H9 (cell line): ENCODE results near the gene ANKHD1. TPM values are rescaled to one million over a fixed set of nuclear protein-coding genes. Genes with fewer than 3 reads are reported as not detected.

Experiments
- DNase-seq: peaks from one replicate; pipeline ENCODE4 v3.0.0-alpha.2; 2017
- H2AFZ ChIP-seq: one replicate; pipeline ENCODE4 v1.6.1; 2013; ENCODE audit warnings: mild to moderate bottlenecking, low read length, control low read depth, moderate library complexity
- H2AK5ac ChIP-seq: 2 replicates; pipeline ENCODE4 v1.6.1; 2013; ENCODE audit warnings: low read length, control low read depth, mixed read lengths; ENCODE audit not compliant: insufficient read length
- H2BK120ac ChIP-seq: one replicate; pipeline ENCODE4 v1.6.1; 2013; ENCODE audit warnings: low read depth, mild to moderate bottlenecking, low read length, control low read depth, inconsistent platforms; ENCODE audit not compliant: poor library complexity, severe bottlenecking
- H2BK12ac ChIP-seq: 2 replicates; pipeline ENCODE4 v1.6.1; 2013; ENCODE audit warnings: low read length, control low read depth, mixed read lengths, low read depth; ENCODE audit not compliant: insufficient read length
- H2BK15ac ChIP-seq: 2 replicates; pipeline ENCODE4 v1.6.1; 2013; ENCODE audit warnings: low read depth, low read length, control low read depth
- H2BK20ac ChIP-seq: one replicate; pipeline ENCODE4 v1.6.1; 2013; ENCODE audit warnings: low read depth, mild to moderate bottlenecking, low read length, control low read depth, inconsistent platforms; ENCODE audit not compliant: poor library complexity, severe bottlenecking
- H2BK5ac ChIP-seq: 2 replicates; pipeline ENCODE4 v1.6.1; 2013; ENCODE audit warnings: low read length, control low read depth, mixed read lengths; ENCODE audit not compliant: insufficient read length
- H3K14ac ChIP-seq: 2 replicates; pipeline ENCODE4 v1.6.1; 2013; ENCODE audit warnings: low read length, control low read depth; ENCODE audit not compliant: insufficient read depth
- H3K18ac ChIP-seq: 2 replicates; pipeline ENCODE4 v1.6.1; 2013; ENCODE audit warnings: low read depth, mild to moderate bottlenecking, mixed read lengths, low read length, control low read depth; ENCODE audit not compliant: insufficient read length
- H3K23ac ChIP-seq: 2 replicates; pipeline ENCODE4 v1.6.1; 2013; ENCODE audit warnings: low read length, control low read depth, mixed read lengths, low read depth; ENCODE audit not compliant: insufficient read length
- H3K23me2 ChIP-seq: 2 replicates; pipeline ENCODE4 v1.6.1; 2013; ENCODE audit warnings: low read depth, mild to moderate bottlenecking, mixed read lengths, low read length, control low read depth; ENCODE audit not compliant: insufficient read length, poor library complexity, severe bottlenecking
- H3K27ac ChIP-seq: 2 replicates; pipeline ENCODE4 v1.5.1; 2013; ENCODE audit warnings: low read length, control low read depth, mixed read lengths, low read depth; ENCODE audit not compliant: insufficient read length
- H3K27me3 ChIP-seq: 2 replicates; pipeline ENCODE4 v1.6.1; 2013; ENCODE audit warnings: low read length, control low read depth, inconsistent platforms; ENCODE audit not compliant: insufficient read depth
- H3K4ac ChIP-seq: 2 replicates; pipeline ENCODE4 v1.6.1; 2013; ENCODE audit warnings: low read depth, mild to moderate bottlenecking, control low read depth, inconsistent platforms, low read length, moderate library complexity
- H3K4me1 ChIP-seq: 2 replicates; pipeline ENCODE4 v1.6.1; 2013; ENCODE audit warnings: low read length, control low read depth, inconsistent platforms; ENCODE audit not compliant: insufficient read depth
- H3K4me2 ChIP-seq: 2 replicates; pipeline ENCODE4 v1.6.1; 2013; ENCODE audit warnings: low read length, control low read depth, mixed read lengths; ENCODE audit not compliant: insufficient read length, insufficient read depth
- H3K56ac ChIP-seq: 2 replicates; pipeline ENCODE4 v1.6.1; 2013; ENCODE audit warnings: low read depth, mild to moderate bottlenecking, mixed read lengths, low read length, control low read depth; ENCODE audit not compliant: insufficient read length
- H3K79me1 ChIP-seq: 2 replicates; pipeline ENCODE4 v1.6.1; 2013; ENCODE audit warnings: low read depth, mild to moderate bottlenecking, moderate library complexity, low read length, control low read depth, inconsistent platforms; ENCODE audit not compliant: insufficient read depth, poor library complexity, severe bottlenecking
- H3K79me2 ChIP-seq: 2 replicates; pipeline ENCODE4 v1.6.1; 2013; ENCODE audit warnings: low read length, control low read depth, inconsistent platforms; ENCODE audit not compliant: insufficient read depth
- H3K9ac ChIP-seq: 2 replicates; pipeline ENCODE4 v1.6.1; 2013; ENCODE audit warnings: low read length, control low read depth, mixed read lengths; ENCODE audit not compliant: insufficient read length; ENCODE audit errors: extremely low read depth
- H3K9me3 ChIP-seq: one replicate; pipeline ENCODE4 v1.6.1; 2013; ENCODE audit warnings: low read depth, low read length, inconsistent platforms; ENCODE audit not compliant: control insufficient read depth
- H3T11ph ChIP-seq: one replicate; pipeline ENCODE4 v1.6.1; 2013; ENCODE audit warnings: mild to moderate bottlenecking, low read length, control low read depth, inconsistent platforms
- H4K20me1 ChIP-seq: one replicate; pipeline ENCODE4 v1.6.1; 2013; ENCODE audit not compliant: control insufficient read depth, insufficient read length, insufficient read depth
- H4K5ac ChIP-seq: 2 replicates; pipeline ENCODE4 v1.6.1; 2013; ENCODE audit warnings: low read depth, mild to moderate bottlenecking, mixed read lengths, low read length, control low read depth; ENCODE audit not compliant: insufficient read length
- H4K8ac ChIP-seq: replicated peaks from 2 replicates; pipeline ENCODE4 v1.6.1; 2013; ENCODE audit warnings: low read length, control low read depth, mixed read lengths, low read depth; ENCODE audit not compliant: insufficient read length
- H4K91ac ChIP-seq: 2 replicates; pipeline ENCODE4 v1.6.1; 2013; ENCODE audit warnings: low read depth, mild to moderate bottlenecking, moderate library complexity, mixed read lengths, low read length, control low read depth; ENCODE audit not compliant: insufficient read length
- H3K27ac Mint-ChIP-seq, 3 experiments: 2 replicates in 2 of 3; 3 replicates in 1 of 3; pipeline ENCODE4 v1.8.0; 2020 to 2021; ENCODE audit warnings: mixed read lengths in 3 of 3, mild to moderate bottlenecking in 1 of 3, moderate library complexity in 1 of 3
- H3K27me3 Mint-ChIP-seq: 2 replicates; pipeline ENCODE4 v1.8.0; 2021; ENCODE audit warnings: low read depth, mild to moderate bottlenecking, moderate library complexity, mixed read lengths
- H3K36me3 Mint-ChIP-seq, 3 experiments: 2 replicates in 2 of 3; 3 replicates in 1 of 3; pipeline ENCODE4 v1.8.0; 2020 to 2021; ENCODE audit warnings: low read depth in 3 of 3, mixed read lengths in 3 of 3; ENCODE audit not compliant: insufficient read depth in 1 of 3
- H3K4me1 Mint-ChIP-seq, 2 experiments: 2 replicates each; pipeline ENCODE4 v1.8.0; 2020; ENCODE audit warnings: mixed read lengths in 2 of 2
- H3K4me3 Mint-ChIP-seq, 2 experiments: 2 replicates in 1 of 2; 3 replicates in 1 of 2; pipeline ENCODE4 v1.8.0; 2020 to 2021; ENCODE audit warnings: mild to moderate bottlenecking in 2 of 2, mixed read lengths in 2 of 2, moderate library complexity in 1 of 2
- H3K9me3 Mint-ChIP-seq, 2 experiments: 2 replicates in 1 of 2; 3 replicates in 1 of 2; pipeline ENCODE4 v1.8.0; 2020; ENCODE audit warnings: mild to moderate bottlenecking in 2 of 2, mixed read lengths in 2 of 2, moderate library complexity in 1 of 2
- WGBS: extraction: QIAGEN DNeasy Blood & Tissue Kit; methylation state at CpG from one replicate; pipeline ENCODE4 v1.1.7; 2013; ENCODE audit warnings: missing lambda C conversion rate, low lambda C conversion rate, mixed read lengths; ENCODE audit not compliant: insufficient read length; ENCODE audit errors: extremely low coverage; 5-methylcytosine and 5-hydroxymethylcytosine counted together
- total RNA-seq: library from RNA; stranded (reverse); gene quantifications from 2 replicates; pipeline ENCODE4 v1.2.1, GENCODE V29; 2021
- TF ChIP-seq, protein P1 (sequence below): fragments of 200-600 bp; sonication (generic); conservative IDR thresholded peaks from 3 replicates; pipeline ENCODE4 v1.8.0; 2021; ENCODE audit warnings: antibody characterized with exemption, mild to moderate bottlenecking

The ANKHD1 gene
- total RNA-seq, 1 experiment from 2014 or later, result 105 TPM

DNA sequence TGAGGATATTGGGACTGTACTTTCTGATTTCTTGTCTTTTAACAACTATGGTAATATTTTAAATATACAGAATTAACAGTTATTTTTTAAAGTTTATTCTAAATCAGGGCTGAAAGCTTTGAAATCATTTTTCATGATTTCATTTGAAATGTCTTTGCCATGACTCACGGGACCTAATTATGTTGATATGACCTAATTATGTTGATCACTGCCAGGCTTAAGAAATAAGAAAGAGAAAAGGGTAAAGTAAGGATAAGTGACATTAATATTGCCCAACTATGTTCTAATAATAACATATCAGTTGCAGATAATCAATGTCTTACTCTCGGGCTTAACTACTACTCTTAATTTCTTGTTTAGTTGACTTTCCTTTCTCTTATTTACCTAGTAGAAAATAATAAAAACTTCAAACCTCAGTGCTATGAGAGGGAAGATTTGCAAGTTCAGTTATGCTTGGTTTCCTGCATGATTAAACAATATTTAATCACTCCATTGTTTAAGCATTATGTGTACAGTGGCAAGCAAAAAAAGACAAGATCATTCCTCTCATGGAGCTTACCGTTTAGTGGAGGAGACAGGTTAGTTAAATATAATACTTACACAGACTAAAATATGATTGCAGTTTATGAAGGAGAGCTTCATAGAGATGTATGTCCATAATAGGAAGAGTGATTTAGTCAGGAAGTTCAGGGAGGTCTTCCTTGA, 78.8 kb downstream of the ANKHD1 start:
- DNase-seq, result no peak
- no peak overlapping the region for H3K4me3 Mint-ChIP-seq
- WGBS, result no CpG with 5 or more reads among the region's 3 CpGs

More for the DNA sequence above, 78.8 kb downstream of the ANKHD1 start:
- Histone ChIP-seq H4K91ac (no peak overlapping the region), H3K79me2 (no peaks in the 10 kb centered on the region), H3K9ac (no peak overlapping the region), H4K8ac (no peak overlapping the region), H3K14ac (no peak overlapping the region), H2BK12ac (no peak overlapping the region), H3K56ac (no peak overlapping the region), H3K4me1 (no peaks in the 10 kb centered on the region), H3K4ac (no peak overlapping the region), H4K5ac (no peak overlapping the region), H3K27me3 (no peaks in the 10 kb centered on the region), H2BK20ac (no peak overlapping the region), H2AK5ac (no peak overlapping the region), H3K79me1 (no peaks in the 10 kb centered on the region), H3K4me2 (no peak overlapping the region), H3K23me2 (no peaks in the 10 kb centered on the region), H2BK120ac (no peak overlapping the region), H3T11ph (no peak overlapping the region), H3K23ac (no peak overlapping the region), H3K18ac (no peak overlapping the region), H3K27ac (no peak overlapping the region), H4K20me1 (no peaks in the 10 kb centered on the region), H2BK15ac (no peak overlapping the region), H2AFZ (no peak overlapping the region), H2BK5ac (no peak overlapping the region), H3K9me3 (no peaks in the 10 kb centered on the region)
- Mint-ChIP-seq H3K4me1 (no peaks in the 10 kb centered on the region), H3K27ac (peak overlapping the region in 1 of 3 experiments; percentile 24; a peak in 2 of 7 replicates), H3K9me3 (no peaks in the 10 kb centered on the region), H3K36me3 (peaks cover 1 to 21% (median 18%) of the 10 kb centered on the region in 3 experiments; a peak in 5 of 7 replicates), H3K27me3 (no peaks in the 10 kb centered on the region)
- TF ChIP-seq, protein P1, sequence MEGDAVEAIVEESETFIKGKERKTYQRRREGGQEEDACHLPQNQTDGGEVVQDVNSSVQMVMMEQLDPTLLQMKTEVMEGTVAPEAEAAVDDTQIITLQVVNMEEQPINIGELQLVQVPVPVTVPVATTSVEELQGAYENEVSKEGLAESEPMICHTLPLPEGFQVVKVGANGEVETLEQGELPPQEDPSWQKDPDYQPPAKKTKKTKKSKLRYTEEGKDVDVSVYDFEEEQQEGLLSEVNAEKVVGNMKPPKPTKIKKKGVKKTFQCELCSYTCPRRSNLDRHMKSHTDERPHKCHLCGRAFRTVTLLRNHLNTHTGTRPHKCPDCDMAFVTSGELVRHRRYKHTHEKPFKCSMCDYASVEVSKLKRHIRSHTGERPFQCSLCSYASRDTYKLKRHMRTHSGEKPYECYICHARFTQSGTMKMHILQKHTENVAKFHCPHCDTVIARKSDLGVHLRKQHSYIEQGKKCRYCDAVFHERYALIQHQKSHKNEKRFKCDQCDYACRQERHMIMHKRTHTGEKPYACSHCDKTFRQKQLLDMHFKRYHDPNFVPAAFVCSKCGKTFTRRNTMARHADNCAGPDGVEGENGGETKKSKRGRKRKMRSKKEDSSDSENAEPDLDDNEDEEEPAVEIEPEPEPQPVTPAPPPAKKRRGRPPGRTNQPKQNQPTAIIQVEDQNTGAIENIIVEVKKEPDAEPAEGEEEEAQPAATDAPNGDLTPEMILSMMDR, result no peak
